ENCODE measurements around the gene PTPRD. TPM values are rescaled to one million over a fixed set of nuclear protein-coding genes. Genes with fewer than 3 reads are reported as not detected.

Gene PTPRD
- total RNA-seq, 1 experiment from 2014 or later = not detected

DNA sequence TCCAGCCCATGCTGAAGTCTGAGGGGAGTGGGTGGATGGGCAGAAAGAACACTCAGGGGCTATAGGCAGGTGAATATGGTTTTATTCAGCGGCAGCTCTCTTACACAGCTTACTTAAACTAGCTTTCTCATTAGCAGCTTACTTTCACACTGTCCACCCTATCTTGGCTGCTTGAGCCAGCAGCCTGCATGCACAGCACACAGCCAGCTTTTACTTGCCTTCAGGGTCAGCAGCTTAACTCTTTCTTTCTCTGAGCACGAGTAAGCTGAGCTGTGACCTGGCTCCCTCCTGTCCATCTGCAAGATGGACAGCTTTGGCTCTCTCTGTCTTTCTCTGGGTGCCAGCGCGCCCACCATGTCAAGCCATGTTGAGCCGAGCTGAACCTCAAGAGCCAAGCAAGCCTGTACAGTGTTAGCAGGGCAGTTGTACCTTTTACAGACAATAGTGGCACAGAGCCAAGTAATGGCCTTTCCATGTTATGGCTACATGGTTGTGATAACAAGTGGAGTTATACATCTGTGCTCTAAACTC is 1054.9 kb downstream of the PTPRD start:
- ATAC-seq (no peak), DNase-seq (ENCODE audit: low read depth, low spot score) (no peak)
- no peaks in the 10 kb centered on the region for H3K4me1 ChIP-seq (ENCODE audit: control insufficient read depth, insufficient read depth, low read length)
- BruUV-seq (replicated peaks) = no TSS peak
- in situ Hi-C loops (cut with HindIII; ENCODE audit: low pct_unique_long_range_greater_than_20kb, low sequenced_read_pairs) (no loop called here), intact Hi-C loops (cut with micrococcal nuclease; ENCODE audit: unreplicated experiment) (no loop called here)
- no peaks in the 10 kb centered on the region for H3K9me3 ChIP-seq (ENCODE audit: control insufficient read depth, insufficient read depth, low read depth, low read length)
- POLR2A ChIA-PET = no interaction called here
- TF ChIP-seq, protein P1, sequence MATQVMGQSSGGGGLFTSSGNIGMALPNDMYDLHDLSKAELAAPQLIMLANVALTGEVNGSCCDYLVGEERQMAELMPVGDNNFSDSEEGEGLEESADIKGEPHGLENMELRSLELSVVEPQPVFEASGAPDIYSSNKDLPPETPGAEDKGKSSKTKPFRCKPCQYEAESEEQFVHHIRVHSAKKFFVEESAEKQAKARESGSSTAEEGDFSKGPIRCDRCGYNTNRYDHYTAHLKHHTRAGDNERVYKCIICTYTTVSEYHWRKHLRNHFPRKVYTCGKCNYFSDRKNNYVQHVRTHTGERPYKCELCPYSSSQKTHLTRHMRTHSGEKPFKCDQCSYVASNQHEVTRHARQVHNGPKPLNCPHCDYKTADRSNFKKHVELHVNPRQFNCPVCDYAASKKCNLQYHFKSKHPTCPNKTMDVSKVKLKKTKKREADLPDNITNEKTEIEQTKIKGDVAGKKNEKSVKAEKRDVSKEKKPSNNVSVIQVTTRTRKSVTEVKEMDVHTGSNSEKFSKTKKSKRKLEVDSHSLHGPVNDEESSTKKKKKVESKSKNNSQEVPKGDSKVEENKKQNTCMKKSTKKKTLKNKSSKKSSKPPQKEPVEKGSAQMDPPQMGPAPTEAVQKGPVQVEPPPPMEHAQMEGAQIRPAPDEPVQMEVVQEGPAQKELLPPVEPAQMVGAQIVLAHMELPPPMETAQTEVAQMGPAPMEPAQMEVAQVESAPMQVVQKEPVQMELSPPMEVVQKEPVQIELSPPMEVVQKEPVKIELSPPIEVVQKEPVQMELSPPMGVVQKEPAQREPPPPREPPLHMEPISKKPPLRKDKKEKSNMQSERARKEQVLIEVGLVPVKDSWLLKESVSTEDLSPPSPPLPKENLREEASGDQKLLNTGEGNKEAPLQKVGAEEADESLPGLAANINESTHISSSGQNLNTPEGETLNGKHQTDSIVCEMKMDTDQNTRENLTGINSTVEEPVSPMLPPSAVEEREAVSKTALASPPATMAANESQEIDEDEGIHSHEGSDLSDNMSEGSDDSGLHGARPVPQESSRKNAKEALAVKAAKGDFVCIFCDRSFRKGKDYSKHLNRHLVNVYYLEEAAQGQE (IDR thresholded peaks at IDR 0.05; ENCODE audit: insufficient read depth in 1 of 2, low read depth in 2 of 2, low read length in 1 of 2) = no peak
- no peak for TF ChIP-seq SIN3A (IDR thresholded peaks at IDR 0.05; ENCODE audit: borderline replicate concordance, insufficient read depth, low read depth, low read length)
- TF ChIP-seq, protein P2, sequence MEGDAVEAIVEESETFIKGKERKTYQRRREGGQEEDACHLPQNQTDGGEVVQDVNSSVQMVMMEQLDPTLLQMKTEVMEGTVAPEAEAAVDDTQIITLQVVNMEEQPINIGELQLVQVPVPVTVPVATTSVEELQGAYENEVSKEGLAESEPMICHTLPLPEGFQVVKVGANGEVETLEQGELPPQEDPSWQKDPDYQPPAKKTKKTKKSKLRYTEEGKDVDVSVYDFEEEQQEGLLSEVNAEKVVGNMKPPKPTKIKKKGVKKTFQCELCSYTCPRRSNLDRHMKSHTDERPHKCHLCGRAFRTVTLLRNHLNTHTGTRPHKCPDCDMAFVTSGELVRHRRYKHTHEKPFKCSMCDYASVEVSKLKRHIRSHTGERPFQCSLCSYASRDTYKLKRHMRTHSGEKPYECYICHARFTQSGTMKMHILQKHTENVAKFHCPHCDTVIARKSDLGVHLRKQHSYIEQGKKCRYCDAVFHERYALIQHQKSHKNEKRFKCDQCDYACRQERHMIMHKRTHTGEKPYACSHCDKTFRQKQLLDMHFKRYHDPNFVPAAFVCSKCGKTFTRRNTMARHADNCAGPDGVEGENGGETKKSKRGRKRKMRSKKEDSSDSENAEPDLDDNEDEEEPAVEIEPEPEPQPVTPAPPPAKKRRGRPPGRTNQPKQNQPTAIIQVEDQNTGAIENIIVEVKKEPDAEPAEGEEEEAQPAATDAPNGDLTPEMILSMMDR (IDR thresholded peaks at IDR 0.05) = no peak
- TF ChIP-seq TCF7L2 (IDR thresholded peaks at IDR 0.05; ENCODE audit: low read depth, low read length) = no peak
- no peak for TF ChIP-seq POLR2AphosphoS5 (IDR thresholded peaks at IDR 0.05; ENCODE audit: low read depth, low read length)
- no peak overlapping the region for H3K4me3 ChIP-seq (ENCODE audit: low read depth in 2 of 2, low read length in 2 of 2)
- CTCF ChIA-PET = no interaction called here
- H3K36me3 ChIP-seq (ENCODE audit: control insufficient read depth, insufficient read depth, low read length) = no peaks in the 10 kb centered on the region
- H3K27ac ChIP-seq (ENCODE audit: low read length) = no peak overlapping the region
- H3K27me3 ChIP-seq (ENCODE audit: control insufficient read depth, insufficient read depth, low read length) = no peaks in the 10 kb centered on the region

DNA sequence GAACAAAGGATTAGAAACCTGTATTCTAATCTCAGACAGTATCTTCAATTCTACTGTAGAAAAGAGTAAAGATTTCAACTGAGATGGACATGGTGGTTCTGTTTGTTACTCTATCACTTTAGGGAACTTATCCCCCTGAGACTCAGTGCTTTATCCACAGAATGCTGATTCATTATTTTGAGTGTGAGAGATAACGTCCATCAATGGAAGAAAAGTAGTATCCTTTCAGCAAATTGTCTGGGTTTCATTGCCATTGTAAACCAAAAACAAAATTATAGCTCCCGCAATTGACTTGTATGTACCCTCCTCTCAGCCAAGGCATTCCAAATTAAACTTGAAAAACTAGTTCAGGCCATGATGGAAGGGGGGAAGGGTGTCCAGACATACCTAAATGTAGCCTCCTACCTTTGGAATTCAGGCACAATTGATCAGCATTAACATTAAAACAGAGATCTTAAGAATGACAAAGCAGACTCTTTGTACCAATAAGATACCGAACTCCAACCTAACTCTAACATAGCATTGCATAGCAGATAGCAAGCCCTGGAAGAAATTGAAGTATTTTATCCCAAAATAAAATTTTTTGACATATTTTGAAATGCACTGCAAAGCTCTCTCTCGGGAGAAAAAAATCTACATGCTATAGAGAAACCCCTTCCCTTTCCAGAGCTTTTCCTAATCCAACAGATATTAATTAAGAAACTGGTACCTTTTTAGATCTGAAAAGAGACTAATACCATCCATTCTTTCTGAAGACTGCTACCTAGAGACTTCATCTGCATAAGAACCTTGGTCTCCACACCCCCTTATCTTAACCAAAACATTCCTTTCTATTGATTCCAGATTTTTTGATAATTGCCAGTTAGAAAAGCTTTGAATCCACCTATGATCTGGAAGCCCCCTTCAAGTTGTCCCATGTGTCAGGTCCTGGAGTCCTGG is 1055.7 kb downstream of the PTPRD start:
- Histone ChIP-seq H3K4me1 (ENCODE audit: control insufficient read depth, insufficient read depth, low read length) (no peaks in the 10 kb centered on the region), H3K4me3 (ENCODE audit: low read depth in 2 of 2, low read length in 2 of 2) (no peak overlapping the region), H3K36me3 (ENCODE audit: control insufficient read depth, insufficient read depth, low read length) (no peaks in the 10 kb centered on the region), H3K27me3 (ENCODE audit: control insufficient read depth, insufficient read depth, low read length) (no peaks in the 10 kb centered on the region), H3K27ac (ENCODE audit: low read length) (no peak overlapping the region), H3K9me3 (ENCODE audit: control insufficient read depth, insufficient read depth, low read depth, low read length) (no peaks in the 10 kb centered on the region)
- no peak for ATAC-seq
- intact Hi-C loops (cut with micrococcal nuclease; ENCODE audit: unreplicated experiment) = no loop called here
- in situ Hi-C loops (cut with HindIII; ENCODE audit: low pct_unique_long_range_greater_than_20kb, low sequenced_read_pairs) = no loop called here
- CTCF ChIA-PET = no interaction called here
- DNase-seq (ENCODE audit: low read depth, low spot score) = no peak
- POLR2A ChIA-PET = no interaction called here
- TF ChIP-seq TCF7L2 (IDR thresholded peaks at IDR 0.05; ENCODE audit: low read depth, low read length) (no peak), SIN3A (IDR thresholded peaks at IDR 0.05; ENCODE audit: borderline replicate concordance, insufficient read depth, low read depth, low read length) (no peak), POLR2AphosphoS5 (IDR thresholded peaks at IDR 0.05; ENCODE audit: low read depth, low read length) (no peak)
- BruUV-seq (replicated peaks) = no TSS peak

DNA sequence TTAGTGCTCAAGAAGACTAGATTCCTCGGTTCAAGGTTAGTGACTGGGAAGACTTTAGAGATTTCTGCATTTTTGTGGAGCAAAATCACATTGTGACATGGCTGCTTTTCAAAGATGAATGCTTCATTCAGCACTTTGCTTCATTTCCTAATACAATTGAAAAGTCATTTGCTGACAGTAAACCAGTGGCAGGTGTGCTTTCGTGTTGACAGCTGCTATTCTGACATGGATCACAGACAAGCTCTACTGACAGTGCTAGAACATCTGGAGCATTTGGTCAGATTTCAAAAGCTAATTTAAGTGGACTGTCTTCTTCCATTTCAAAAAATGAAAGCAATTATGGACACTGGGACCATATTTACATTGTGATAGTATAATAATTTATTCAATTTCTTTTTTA is 1060.1 kb downstream of the PTPRD start:
- no peaks in the 10 kb centered on the region for H3K27me3 ChIP-seq (ENCODE audit: control insufficient read depth, insufficient read depth, low read length)
- POLR2A ChIA-PET = no interaction called here
- CTCF ChIA-PET = no interaction called here
- TF ChIP-seq SIN3A (IDR thresholded peaks at IDR 0.05; ENCODE audit: borderline replicate concordance, insufficient read depth, low read depth, low read length) = no peak
- TF ChIP-seq, protein P2 (IDR thresholded peaks at IDR 0.05) = no peak
- TF ChIP-seq, protein P1 (IDR thresholded peaks at IDR 0.05; ENCODE audit: insufficient read depth in 1 of 2, low read depth in 2 of 2, low read length in 1 of 2) = no peak
- no peak for TF ChIP-seq POLR2AphosphoS5 (IDR thresholded peaks at IDR 0.05; ENCODE audit: low read depth, low read length)
- H3K27ac ChIP-seq (ENCODE audit: low read length) = no peak overlapping the region
- intact Hi-C loops (cut with micrococcal nuclease; ENCODE audit: unreplicated experiment) = no loop called here
- DNase-seq (ENCODE audit: low read depth, low spot score) (no peak), ATAC-seq (no peak)
- BruUV-seq (replicated peaks) = no TSS peak
- no peaks in the 10 kb centered on the region for H3K4me1 ChIP-seq (ENCODE audit: control insufficient read depth, insufficient read depth, low read length)
- in situ Hi-C loops (cut with HindIII; ENCODE audit: low pct_unique_long_range_greater_than_20kb, low sequenced_read_pairs) = no loop called here
- H3K9me3 ChIP-seq (ENCODE audit: control insufficient read depth, insufficient read depth, low read depth, low read length) = no peaks in the 10 kb centered on the region
- no peaks in the 10 kb centered on the region for H3K36me3 ChIP-seq (ENCODE audit: control insufficient read depth, insufficient read depth, low read length)
- no peak overlapping the region for H3K4me3 ChIP-seq (ENCODE audit: low read depth in 2 of 2, low read length in 2 of 2)
